ENCODE measurements around the gene PREB. TPM values are rescaled to one million over a fixed set of nuclear protein-coding genes. Genes with fewer than 3 reads are reported as not detected.

PREB gene
- total RNA-seq, 1 donor from 2014 or later = 25.1 TPM

- Histone ChIP-seq H3K27me3 (no peaks in the 10 kb centered on the region), H3K27ac (no peak overlapping the region), H3K9ac (no peak overlapping the region), H4K20me1 (ENCODE audit: low read depth) (no peaks in the 10 kb centered on the region), H3K79me2 (ENCODE audit: low read depth) (no peaks in the 10 kb centered on the region), H3K4me3 (no peak overlapping the region), H2AFZ (replicated peaks) (no peak overlapping the region), H3K36me3 (no peaks in the 10 kb centered on the region), H3K4me2 (no peak overlapping the region), H3K9me3 (ENCODE audit: low read depth) (no peaks in the 10 kb centered on the region), H3K4me1 (no peaks in the 10 kb centered on the region), H3F3A (ENCODE audit: low read depth) (no peaks in the 10 kb centered on the region)
- no peak overlapping the region for H3K27ac Mint-ChIP-seq
- no peaks in the 10 kb centered on the region for H3K36me3 Mint-ChIP-seq
- H3K4me1 Mint-ChIP-seq = no peaks in the 10 kb centered on the region
- H3K27me3 Mint-ChIP-seq (ENCODE audit: insufficient read depth, low read depth) = peaks cover 5% of the 10 kb centered on the region
- peaks cover 2% of the 10 kb centered on the region for H3K9me3 Mint-ChIP-seq
- DNase-seq (ENCODE audit: low spot score) = no peak
- H3K4me3 Mint-ChIP-seq = no peak overlapping the region
- TF ChIP-seq CTCF (IDR thresholded peaks at IDR 0.05) (no peak), EZH2 (IDR thresholded peaks at IDR 0.05) (no peak), EZH2phosphoT487 (IDR thresholded peaks at IDR 0.05) (no peak)
Observed at GRCh38 chr2:27154488-27154887, 20.1 kb upstream of the PREB start.

GRCh38 chr2:27152796-27153464 is 18.5 kb upstream of the PREB start:
- Histone ChIP-seq H4K20me1 (ENCODE audit: low read depth) (no peaks in the 10 kb centered on the region), H2AFZ (replicated peaks) (no peak overlapping the region), H3K4me3 (no peak overlapping the region), H3K27ac (no peak overlapping the region), H3K9ac (no peak overlapping the region), H3K9me3 (ENCODE audit: low read depth) (no peaks in the 10 kb centered on the region), H3K79me2 (ENCODE audit: low read depth) (no peaks in the 10 kb centered on the region), H3K4me1 (no peaks in the 10 kb centered on the region), H3K36me3 (no peaks in the 10 kb centered on the region), H3K4me2 (no peak overlapping the region), H3F3A (ENCODE audit: low read depth) (no peaks in the 10 kb centered on the region), H3K27me3 (no peaks in the 10 kb centered on the region)
- no peak overlapping the region for H3K4me3 Mint-ChIP-seq
- peaks cover 2% of the 10 kb centered on the region for H3K9me3 Mint-ChIP-seq
- H3K27ac Mint-ChIP-seq = peak overlapping the region; percentile 53
- peaks cover 5% of the 10 kb centered on the region for H3K27me3 Mint-ChIP-seq (ENCODE audit: insufficient read depth, low read depth)
- DNase-seq (ENCODE audit: low spot score) = no peak
- no peaks in the 10 kb centered on the region for H3K4me1 Mint-ChIP-seq
- TF ChIP-seq EZH2phosphoT487 (IDR thresholded peaks at IDR 0.05) (no peak), EZH2 (IDR thresholded peaks at IDR 0.05) (no peak), CTCF (IDR thresholded peaks at IDR 0.05) (no peak)
- no peaks in the 10 kb centered on the region for H3K36me3 Mint-ChIP-seq

DNA sequence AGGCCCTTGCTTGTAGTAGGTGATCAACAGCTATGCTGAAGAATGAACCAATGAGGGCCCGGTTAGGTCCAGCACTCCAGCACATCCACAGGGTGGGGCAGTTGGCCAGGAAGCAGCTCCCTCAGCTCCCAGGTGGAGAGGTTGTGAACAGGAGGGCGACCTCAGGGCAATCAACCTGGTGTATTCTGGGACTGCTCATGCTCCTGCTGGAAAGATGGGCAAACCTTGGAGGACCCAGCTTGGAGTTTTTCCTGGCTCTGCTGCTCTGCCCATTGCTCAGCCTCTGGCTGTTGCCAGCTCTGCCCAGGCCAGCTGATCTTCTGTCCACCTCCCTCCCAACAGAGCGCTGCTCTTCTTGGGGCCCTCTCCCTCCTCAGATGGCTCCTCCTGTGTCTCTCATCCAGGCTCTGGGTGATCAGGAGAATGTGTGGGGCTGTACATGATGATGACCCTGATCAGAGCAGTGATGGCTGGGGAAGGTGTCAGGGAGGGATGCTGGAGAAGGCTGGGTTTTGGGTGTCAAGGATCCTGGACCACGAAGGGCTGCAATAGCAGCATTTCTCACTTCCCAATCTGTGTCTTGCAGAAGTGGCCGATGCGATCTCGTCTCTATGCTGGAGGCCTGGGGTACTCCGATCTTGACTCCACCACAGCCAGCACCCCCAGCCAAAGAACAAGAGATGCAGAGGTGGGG is 17.8 kb upstream of the PREB start:
- no peak overlapping the region for H3K9ac ChIP-seq
- no peak overlapping the region for H3K4me2 ChIP-seq
- no peaks in the 10 kb centered on the region for H3F3A ChIP-seq (ENCODE audit: low read depth)
- H3K27me3 Mint-ChIP-seq (ENCODE audit: insufficient read depth, low read depth) = peaks cover 5% of the 10 kb centered on the region
- peaks cover 2% of the 10 kb centered on the region for H3K9me3 Mint-ChIP-seq
- H3K4me3 ChIP-seq = no peak overlapping the region
- H3K36me3 Mint-ChIP-seq = no peaks in the 10 kb centered on the region
- H3K4me3 Mint-ChIP-seq = no peak overlapping the region
- peak overlapping the region; percentile 53 for H3K27ac Mint-ChIP-seq
- H2AFZ ChIP-seq (replicated peaks) = no peak overlapping the region
- no peak overlapping the region for H3K27ac ChIP-seq
- H3K4me1 Mint-ChIP-seq = no peaks in the 10 kb centered on the region
- no peaks in the 10 kb centered on the region for H4K20me1 ChIP-seq (ENCODE audit: low read depth)
- TF ChIP-seq CTCF (IDR thresholded peaks at IDR 0.05) = no peak
- no peak for TF ChIP-seq EZH2phosphoT487 (IDR thresholded peaks at IDR 0.05)
- TF ChIP-seq EZH2 (IDR thresholded peaks at IDR 0.05) = no peak
- no peaks in the 10 kb centered on the region for H3K27me3 ChIP-seq
- no peaks in the 10 kb centered on the region for H3K36me3 ChIP-seq
- no peaks in the 10 kb centered on the region for H3K9me3 ChIP-seq (ENCODE audit: low read depth)
- no peaks in the 10 kb centered on the region for H3K79me2 ChIP-seq (ENCODE audit: low read depth)
- no peak for DNase-seq (ENCODE audit: low spot score)
- H3K4me1 ChIP-seq = no peaks in the 10 kb centered on the region
